ENCODE data around the gene APOA1.

Gene APOA1

DNA sequence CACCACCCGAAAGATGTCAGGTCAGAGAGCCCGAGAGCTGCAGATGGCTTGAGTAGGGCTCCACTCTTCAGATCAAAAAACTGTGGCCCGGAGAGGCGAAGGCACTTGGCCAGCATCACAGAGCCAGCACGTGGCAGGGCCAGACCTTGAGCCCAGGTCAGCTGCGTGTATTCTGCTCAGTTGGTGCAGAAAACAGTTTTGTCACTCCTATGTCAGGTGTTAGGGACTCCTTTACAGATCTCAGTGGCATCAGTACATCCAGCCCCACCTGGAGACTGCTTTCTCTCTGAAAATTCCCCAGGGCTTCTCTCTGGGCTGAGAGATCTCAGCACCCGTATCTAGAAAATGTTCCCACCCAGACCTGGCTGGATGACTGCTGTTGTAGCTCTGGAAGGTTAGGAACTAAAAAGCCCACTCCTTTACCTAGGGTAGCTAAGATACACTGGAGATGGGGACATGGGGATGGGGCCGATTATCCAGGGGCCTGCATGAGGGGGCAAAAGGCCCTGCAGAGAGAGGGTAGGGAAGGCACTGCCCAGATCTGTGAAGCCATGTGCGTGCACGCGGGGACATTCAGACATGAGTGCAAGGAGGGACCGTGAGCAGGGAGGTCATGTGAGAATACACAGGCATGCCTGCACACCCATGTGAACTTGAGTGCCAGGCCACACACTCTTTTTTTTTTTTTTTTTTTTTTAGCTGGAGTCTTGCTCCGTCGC, 3.4 kb downstream of the APOA1 start:
- DNase-seq (ENCODE audit: low read depth) = no peak

DNA sequence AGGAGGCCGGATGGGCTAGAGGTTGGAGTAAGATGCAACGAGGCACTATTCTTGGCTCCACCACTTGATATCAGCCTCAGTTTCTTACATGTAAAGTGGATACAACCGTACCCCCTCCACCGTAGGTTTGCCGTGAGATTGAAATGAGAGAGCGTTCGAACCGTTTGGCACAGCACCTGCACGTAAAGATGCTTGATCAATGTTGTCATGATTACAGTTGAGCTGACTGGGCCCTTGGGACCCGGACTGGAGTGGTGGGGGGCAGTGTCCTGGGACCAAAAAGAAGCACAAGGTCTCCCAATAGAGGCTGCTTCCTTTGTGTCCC, 4.0 kb downstream of the APOA1 start:
- no peak for DNase-seq (ENCODE audit: low read depth)

GRCh38 chr11:116832350-116833290, 4.8 kb downstream of the APOA1 start:
- no peak for DNase-seq (ENCODE audit: low read depth)

DNA sequence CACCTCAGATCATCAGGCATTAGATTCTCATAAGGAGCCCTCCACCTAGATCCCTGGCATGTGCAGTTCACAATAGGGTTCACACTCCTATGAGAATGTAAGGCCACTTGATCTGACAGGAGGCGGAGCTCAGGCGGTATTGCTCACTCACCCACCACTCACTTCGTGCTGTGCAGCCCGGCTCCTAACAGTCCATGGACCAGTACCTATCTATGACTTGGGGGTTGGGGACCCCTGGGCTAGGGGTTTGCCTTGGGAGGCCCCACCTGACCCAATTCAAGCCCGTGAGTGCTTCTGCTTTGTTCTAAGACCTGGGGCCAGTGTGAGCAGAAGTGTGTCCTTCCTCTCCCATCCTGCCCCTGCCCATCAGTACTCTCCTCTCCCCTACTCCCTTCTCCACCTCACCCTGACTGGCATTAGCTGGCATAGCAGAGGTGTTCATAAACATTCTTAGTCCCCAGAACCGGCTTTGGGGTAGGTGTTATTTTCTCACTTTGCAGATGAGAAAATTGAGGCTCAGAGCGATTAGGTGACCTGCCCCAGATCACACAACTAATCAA, 5.6 kb downstream of the APOA1 start:
- no peak for DNase-seq (ENCODE audit: low read depth)

DNA sequence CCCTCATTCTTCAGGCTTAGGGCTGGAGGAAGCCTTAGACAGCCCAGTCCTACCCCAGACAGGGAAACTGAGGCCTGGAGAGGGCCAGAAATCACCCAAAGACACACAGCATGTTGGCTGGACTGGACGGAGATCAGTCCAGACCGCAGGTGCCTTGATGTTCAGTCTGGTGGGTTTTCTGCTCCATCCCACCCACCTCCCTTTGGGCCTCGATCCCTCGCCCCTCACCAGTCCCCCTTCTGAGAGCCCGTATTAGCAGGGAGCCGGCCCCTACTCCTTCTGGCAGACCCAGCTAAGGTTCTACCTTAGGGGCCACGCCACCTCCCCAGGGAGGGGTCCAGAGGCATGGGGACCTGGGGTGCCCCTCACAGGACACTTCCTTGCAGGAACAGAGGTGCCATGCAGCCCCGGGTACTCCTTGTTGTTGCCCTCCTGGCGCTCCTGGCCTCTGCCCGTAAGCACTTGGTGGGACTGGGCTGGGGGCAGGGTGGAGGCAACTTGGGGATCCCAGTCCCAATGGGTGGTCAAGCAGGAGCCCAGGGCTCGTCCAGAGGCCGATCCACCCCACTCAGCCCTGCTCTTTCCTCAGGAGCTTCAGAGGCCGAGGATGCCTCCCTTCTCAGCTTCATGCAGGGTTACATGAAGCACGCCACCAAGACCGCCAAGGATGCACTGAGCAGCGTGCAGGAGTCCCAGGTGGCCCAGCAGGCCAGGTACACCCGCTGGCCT, 7.1 kb downstream of the APOA1 start:
- no peak for DNase-seq (ENCODE audit: low read depth)

DNA sequence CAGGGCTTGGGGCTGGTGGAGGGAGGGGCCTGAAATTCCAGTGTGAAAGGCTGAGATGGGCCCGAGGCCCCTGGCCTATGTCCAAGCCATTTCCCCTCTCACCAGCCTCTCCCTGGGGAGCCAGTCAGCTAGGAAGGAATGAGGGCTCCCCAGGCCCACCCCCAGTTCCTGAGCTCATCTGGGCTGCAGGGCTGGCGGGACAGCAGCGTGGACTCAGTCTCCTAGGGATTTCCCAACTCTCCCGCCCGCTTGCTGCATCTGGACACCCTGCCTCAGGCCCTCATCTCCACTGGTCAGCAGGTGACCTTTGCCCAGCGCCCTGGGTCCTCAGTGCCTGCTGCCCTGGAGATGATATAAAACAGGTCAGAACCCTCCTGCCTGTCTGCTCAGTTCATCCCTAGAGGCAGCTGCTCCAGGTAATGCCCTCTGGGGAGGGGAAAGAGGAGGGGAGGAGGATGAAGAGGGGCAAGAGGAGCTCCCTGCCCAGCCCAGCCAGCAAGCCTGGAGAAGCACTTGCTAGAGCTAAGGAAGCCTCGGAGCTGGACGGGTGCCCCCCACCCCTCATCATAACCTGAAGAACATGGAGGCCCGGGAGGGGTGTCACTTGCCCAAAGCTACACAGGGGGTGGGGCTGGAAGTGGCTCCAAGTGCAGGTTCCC, 7.8 kb downstream of the APOA1 start, which contains the start of gene APOC3:
TSS of gene APOC3 (plus strand) at position 383 of the 659 bp plus-strand sequence. CDS start 676 bp downstream, outside the sequence.
- DNase-seq (ENCODE audit: low read depth) = no peak

- no peak for DNase-seq (ENCODE audit: low read depth)
These were observed 8.5 kb downstream of the APOA1 start for GRCh38 chr11:116828632-116829524.

DNA sequence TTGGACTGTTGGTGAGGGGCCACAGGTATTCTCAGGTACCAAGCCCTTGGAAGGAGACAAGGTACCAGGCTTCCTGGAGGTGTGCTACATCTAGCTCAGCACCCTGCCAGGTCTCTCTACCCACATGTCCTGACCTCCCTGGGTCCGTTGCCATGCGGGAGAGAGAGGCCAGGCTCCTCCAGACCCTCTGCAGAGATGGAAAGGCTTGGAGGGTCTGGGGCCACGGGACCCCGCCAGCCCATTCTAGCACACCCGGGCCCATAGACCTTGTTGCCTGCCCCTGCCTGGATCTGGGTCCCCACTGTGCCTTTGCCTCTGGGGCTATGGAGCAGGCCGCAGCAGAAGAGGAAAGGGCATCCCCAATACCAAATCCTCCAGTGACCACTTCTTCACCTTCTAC, 10.0 kb downstream of the APOA1 start:
- no peak for DNase-seq (ENCODE audit: low read depth)

DNA sequence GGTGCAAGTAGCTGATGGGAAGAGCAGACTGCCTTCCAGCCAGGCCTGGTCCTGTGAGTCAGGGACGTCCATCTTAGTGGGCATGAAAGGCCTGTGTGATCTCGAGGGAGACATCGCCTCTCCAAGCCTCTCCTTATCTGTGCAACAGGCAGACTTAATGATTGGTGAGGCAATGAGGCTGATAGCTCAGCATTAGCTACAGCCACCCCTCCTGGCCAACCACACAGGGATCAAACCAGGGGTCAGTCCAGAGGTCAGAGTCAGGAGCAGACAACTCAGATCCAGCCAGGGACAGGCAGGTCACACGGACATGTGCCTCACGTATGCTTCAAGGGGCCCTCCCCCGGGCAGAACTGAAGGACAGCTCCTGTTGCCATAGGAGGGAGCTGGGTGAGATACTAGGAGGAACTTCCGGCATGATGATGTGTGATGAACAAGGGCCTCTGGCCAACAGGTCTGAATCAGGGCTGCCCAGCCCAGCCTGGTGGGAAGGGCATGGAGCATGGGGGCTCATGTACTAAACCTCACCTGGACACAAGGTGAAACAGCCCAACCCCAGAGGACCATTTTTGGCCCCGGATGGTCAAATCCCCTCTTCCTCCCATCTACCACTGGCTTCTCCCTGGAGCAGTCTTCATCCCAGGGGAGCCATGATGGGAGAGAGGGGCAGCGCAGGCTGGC, 10.5 kb downstream of the APOA1 start:
- no peak for DNase-seq (ENCODE audit: low read depth)

- DNase-seq (ENCODE audit: low read depth) = no peak
These were observed 11.3 kb downstream of the APOA1 start for GRCh38 chr11:116825854-116826750.

GRCh38 chr11:116825434-116825833, 12.0 kb downstream of the APOA1 start:
- no peak for DNase-seq (ENCODE audit: low read depth)

GRCh38 chr11:116823031-116823843, 14.2 kb downstream of the APOA1 start, which contains the start of gene APOA4:
APOA4 (minus strand) TSS chr11:116823304; CDS start chr11:116823191, 113 bp downstream.
- no peak for DNase-seq (ENCODE audit: low read depth)

- DNase-seq (ENCODE audit: low read depth) = no peak
These were observed 14.8 kb downstream of the APOA1 start for GRCh38 chr11:116822575-116822974.

GRCh38 chr11:116821050-116821918, 16.1 kb downstream of the APOA1 start:
- no peak for DNase-seq (ENCODE audit: low read depth)

DNA sequence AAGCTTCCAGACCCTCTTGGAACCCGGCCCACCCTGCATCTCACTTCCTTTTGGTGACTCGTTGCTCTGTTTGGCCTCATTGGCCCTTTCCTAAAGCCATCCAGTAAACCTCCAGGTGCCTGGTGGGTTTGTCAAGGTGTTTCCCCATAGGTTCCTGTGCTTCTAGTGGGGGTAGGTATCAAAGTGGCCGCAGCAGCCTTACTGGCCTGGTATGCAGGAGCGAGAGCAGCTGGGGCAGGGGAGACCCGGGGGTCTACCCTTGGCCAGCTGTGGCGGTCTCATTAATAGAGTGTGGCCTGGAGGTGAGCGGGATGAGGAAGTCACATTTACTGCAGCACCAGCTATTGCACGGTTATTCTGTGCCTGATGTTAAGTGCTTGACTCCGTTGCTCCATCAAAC, 18.4 kb downstream of the APOA1 start:
- DNase-seq (ENCODE audit: low read depth) = no peak

DNA sequence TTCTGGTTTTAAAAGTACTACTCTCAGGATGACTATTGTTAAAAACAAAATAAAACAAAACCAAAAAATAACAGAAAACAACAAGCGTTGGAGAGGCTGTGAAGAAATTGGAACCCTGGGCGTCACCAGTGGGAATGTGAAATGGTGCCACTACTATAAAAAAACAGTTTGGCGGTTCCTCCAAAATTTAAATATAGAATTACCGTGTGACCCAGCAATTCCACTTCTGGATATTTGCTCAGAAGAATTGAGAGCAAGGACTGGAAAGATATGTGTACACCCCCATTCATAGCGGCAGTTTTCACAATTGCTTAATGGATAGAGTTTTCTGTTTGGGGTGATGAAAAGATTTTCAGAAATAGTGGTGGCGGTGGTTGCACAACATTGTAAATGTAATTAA, 22.9 kb downstream of the APOA1 start:
- no peak for DNase-seq (ENCODE audit: low read depth)

Data from activated T-helper 9 cell treated with anti-CD3 and anti-CD28 coated beads, Interleukin-2, amount 50 U/mL, for 16 hours (primary cell).